ENCODE results near the gene SPTBN1.

The SPTBN1 gene

DNA sequence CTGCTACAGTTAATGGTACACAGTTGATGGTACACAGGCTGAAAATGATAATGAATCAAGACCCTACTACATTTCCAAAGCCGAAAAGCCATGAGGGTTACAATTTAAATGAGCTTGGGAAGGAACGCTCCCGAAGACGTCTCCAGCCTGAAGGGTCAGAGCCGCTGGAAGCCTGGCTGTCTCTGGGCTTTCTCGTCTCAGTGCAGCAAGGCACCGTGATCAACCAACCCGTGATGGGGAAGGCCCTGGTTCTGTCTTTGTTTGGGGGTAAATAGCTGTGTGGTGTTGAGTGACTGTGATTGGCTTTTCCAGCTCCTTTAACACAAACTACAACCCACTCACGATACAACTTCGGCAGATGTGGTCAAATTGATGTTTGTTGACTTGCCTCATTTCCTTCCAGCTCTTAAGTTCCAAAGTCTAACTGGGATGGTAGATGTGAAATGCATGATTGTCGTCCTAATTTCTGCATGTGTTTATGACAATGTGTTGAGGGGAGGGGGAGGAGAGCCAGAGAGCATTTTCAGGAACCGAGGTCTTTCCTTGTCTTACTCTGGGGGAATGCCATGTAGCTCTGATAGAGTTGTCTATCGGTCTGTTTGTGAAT, 207.4 kb downstream of the SPTBN1 start:
- DNase-seq: no peak

- no peak for DNase-seq
These were observed 208.2 kb downstream of the SPTBN1 start for GRCh38 chr2:54664238-54664786.

GRCh38 chr2:54665436-54665856, 209.3 kb downstream of the SPTBN1 start:
- no peak for DNase-seq

DNA sequence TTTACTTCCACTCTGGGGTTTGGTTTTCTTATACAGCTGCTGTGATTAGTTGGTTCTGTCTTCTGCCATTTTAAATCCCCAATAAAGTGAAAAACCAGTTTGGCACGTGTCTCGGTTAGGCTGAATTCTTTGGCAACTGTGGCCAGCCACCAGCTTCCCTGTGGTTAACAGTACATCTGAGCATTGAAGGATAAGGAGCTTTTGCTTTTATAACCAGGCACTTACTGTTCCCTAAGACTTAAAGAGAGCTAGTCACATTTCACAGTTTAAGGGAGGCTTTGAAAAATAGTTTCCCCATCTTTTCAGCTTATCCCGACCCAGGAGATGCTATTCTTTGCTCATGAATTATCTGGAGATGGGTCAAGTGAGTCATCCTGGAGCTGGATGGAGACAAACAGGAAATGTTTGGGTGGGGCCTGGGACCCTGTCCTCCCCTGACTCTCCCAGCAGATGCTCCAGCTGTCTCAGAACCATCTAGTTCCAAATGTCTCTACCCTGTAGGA, 210.1 kb downstream of the SPTBN1 start:
- DNase-seq: no peak

GRCh38 chr2:54666634-54667265, 210.6 kb downstream of the SPTBN1 start:
- DNase-seq: no peak

- DNase-seq: no peak
These were observed 211.1 kb downstream of the SPTBN1 start for GRCh38 chr2:54667266-54667639.

GRCh38 chr2:54667726-54668650, 211.9 kb downstream of the SPTBN1 start:
- no peak for DNase-seq

GRCh38 chr2:54668711-54669110, 212.6 kb downstream of the SPTBN1 start:
- no peak for DNase-seq

GRCh38 chr2:54669677-54670484, 213.8 kb downstream of the SPTBN1 start:
- DNase-seq: no peak

DNA sequence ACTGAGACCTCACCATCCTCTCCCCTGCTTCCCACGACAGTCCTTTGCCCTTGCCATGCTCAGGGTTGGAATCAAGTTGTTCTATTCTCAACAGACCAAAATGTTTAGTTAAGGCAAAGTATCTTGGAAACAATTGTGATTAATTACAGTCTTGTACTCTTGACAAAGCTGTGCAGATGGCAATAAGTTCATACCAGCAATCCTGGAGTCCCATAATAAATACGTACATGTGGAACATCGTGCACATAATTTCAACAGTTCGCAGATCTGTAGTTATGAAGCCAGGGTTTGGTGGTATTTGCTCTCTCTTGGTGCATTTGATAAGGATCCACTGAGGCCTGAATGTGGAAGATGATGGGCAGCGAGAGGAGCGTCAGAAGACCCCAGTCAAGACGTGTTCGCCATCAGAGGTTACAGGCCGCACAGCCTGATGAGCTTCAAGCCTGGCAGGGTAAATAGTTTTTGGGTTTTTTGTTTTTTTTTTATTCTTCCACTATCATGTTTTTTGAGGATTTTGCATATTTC, 214.4 kb downstream of the SPTBN1 start:
- DNase-seq: no peak

- no peak for DNase-seq
These were observed 214.9 kb downstream of the SPTBN1 start for GRCh38 chr2:54671010-54671409.

DNA sequence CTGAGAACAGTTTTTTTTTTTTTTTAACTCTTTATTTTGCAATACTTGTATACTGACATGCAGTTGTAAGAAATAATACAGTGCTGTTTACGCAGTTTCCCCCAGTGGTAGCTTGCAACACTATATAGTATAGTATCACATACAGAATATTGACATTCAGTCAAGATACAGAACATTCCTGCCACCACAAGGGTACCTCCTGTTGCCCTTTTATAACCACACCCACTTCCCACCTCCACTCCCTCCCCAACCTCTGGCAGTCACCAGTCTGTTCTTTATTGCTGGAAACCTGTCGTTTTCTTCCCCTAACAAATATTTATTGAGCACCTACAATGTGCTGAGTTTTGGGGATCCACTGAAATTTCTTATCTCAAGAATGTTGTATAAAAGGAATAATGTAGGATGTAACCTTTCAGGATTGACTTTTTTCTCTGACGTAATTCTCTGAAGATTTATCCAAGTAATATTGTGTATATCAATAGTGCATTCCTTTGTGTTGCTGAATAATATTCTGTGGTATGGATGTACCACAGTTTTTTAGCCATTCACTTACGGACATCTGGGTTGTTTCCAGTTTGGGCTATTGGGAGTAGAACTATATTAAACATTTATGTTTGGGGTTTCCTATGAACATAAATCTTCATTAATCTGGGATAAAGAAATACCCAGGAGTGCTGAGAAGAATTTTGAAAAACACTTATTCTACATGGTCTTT, 215.9 kb downstream of the SPTBN1 start:
- no peak for DNase-seq

DNA sequence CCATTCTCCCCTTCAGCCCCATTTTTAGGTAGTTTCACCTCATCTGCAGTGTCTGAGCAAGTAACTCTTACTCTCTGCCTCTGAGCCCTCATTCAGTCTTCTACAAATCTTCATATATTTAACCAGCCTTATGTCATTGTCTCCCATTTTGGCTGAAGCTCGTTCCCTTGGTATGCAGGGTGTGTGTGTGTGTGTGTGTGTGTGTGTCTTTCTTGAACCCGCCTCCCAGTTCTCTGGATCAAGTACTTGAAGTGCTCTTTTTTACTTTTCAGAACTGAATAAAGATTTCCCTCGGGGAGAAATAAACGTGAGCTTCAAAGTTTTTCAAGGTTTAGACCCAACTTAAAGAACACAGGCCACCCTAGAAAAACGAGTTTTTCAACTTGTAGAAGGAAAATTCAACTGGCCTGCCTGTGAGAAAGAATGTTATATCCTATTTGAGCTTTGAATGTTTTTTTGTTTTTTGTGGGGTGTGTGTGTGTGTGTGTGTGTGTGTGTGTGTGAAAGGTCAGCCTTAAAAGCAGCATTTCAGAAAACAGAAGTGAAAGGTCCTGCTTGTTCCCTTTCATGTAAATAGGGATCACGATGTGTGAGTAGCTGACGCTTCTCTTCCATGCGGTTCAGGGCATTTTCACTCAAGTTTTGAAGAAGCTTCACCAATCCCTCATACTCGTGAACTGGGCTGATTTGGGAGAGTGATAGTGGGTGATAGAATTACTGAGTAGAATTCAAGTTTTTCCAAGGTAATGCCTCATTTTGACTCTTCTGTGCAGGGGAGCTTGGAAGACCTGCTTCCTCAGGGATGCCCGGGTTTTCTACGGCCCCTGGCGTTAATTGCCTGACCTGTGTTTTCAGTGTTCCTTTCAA, 216.7 kb downstream of the SPTBN1 start:
- no peak for DNase-seq

DNA sequence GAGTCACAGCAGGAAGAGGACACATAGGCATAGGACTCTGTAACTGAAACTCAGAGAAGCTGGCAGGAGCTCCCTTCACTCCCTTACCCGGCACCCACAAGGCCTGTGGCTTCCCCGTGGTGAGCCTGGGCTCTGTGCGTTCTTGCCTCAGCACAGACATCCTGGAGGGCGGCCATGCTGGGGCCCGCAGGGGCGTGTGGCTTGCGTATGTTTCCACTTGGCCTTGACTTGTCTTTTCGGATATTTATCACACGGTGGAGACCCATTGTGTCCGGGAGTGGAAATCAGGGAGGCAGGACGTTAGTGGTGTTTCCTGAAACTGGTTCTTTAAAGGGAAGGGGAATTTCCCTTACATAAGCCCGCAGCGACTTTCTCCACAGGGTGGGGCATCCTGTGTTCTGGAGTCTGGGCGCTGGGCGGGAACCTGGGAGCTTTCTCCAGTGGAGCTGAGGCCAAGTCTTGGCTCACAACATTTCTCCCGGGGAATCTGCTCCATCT, 217.4 kb downstream of the SPTBN1 start:
- DNase-seq: no peak

DNA sequence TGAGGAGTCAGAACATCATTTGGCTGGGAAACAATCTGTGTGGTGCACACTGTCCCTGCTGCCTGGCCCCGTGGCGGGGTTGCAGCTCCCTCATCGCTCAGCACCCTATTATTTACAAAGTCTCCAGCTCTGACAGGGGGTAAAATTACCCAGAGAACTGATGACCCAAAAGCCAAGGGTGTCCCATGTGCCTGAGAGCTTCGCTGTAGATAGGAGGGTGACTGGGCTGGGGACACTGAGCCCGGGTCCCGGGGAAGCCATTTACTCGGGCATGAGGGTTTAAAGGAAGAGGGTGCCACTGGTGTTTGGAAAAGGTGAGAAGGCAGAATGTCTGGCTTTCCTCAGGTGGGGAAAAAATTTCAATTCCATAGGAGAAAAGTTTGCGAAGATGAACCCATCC, 219.2 kb downstream of the SPTBN1 start:
- no peak for DNase-seq

DNA sequence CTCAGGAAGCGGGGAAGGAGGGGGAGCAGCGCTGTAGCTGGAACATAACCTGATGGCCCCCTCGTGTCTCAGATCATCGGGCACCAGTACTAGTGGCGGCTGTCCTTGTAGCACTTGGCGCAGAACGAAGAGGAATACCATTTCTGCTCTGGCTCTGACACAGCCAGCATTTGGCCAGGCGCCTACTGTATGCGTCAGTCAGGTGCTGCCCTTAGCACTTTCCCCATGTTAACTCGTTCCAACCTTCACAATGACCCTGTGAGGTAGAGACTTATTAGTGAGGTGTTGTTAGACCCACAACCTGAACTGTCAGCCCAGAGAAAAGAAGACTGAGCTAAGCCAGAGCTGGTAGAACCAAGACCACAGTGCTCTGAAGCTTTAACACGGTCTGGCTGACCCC, 219.6 kb downstream of the SPTBN1 start:
- no peak for DNase-seq

GRCh38 chr2:54676656-54677055, 220.5 kb downstream of the SPTBN1 start:
- DNase-seq: no peak

DNA sequence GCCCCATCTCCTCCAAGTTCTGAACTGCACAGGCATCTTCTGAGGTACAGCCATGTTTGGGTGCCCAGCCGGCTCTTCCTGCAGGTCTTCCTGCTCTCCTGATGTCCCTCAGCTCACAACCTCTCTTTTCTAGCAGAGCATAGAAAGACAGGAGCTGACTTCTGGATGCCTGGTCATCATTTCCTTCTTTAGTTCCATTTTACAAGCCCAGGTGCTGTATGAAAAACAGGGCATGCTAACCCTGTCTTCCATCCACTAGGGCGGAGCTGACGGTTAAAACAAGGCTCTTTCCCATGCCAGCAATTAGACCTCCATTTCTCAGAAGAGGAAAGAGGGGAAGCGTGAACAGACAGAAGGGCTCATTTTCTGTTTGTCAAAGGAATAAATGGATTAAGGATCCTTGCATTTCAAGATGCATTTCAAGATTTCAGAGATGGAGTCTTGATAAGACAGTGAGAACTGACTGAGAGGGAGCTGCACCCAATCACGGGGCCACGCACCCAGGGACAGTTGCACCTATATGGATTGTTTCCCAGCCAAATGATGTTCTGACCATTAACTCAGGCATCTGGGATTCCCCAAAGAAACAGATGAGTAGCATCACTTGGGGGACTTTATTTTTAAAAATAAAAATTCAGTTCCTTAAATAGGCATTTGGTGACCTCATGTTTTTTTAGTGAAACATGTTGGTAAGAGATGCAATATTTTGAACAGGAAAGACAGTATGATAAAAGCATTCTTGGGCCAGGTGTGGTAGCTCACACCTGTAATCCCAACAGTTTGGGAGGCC, 221.5 kb downstream of the SPTBN1 start:
- no peak for DNase-seq

- no peak for DNase-seq
These were observed 222.6 kb downstream of the SPTBN1 start for GRCh38 chr2:54678719-54679118.

All from NCI-H1105 (cell line).